ENCODE data around the gene GYPC.

Gene GYPC

GRCh38 chr2:126731353-126731752 is 75.4 kb downstream of the GYPC start:
- no peak for DNase-seq (ENCODE audit: low read depth in 2 of 2)

GRCh38 chr2:126732682-126733245 is 76.8 kb downstream of the GYPC start:
- no peak for DNase-seq (ENCODE audit: low read depth in 2 of 2)

GRCh38 chr2:126733795-126734194 is 77.8 kb downstream of the GYPC start:
- no peak for DNase-seq (ENCODE audit: low read depth in 2 of 2)

- DNase-seq (ENCODE audit: low read depth in 2 of 2) = no peak
Measured at GRCh38 chr2:126736133-126736874, 80.3 kb downstream of the GYPC start.

GRCh38 chr2:126739141-126739540 is 83.2 kb downstream of the GYPC start:
- no peak for DNase-seq (ENCODE audit: low read depth in 2 of 2)

- no peak for DNase-seq (ENCODE audit: low read depth in 2 of 2)
Measured at GRCh38 chr2:126744640-126745039, 88.7 kb downstream of the GYPC start.

Measured in stimulated activated CD8-positive, alpha-beta memory T cell treated with anti-CD3 and anti-CD28 coated beads, Interleukin-15, amount 100 ng/mL, for 48 hours (primary cell).